Ovary (tissue), 9 donors: ENCODE measurements around the gene PPIF. TPM values are rescaled to one million over a fixed set of nuclear protein-coding genes. Genes with fewer than 3 reads are reported as not detected.

Experiments
- DNase-seq, 5 donors: peaks; one replicate each; pipeline ENCODE4 v3.0.0-alpha.2; 2019 to 2020
- H3K27ac ChIP-seq, 2 donors: fragments of 200-600 bp; one replicate each; pipeline versions ENCODE4 v1.5.1 to v1.8.0; 2019 to 2022
- H3K27me3 ChIP-seq: fragments of 200-600 bp; one replicate; pipeline ENCODE4 v1.8.0; 2022
- H3K36me3 ChIP-seq: fragments of 200-600 bp; sonication (generic); one replicate; pipeline ENCODE4 v1.5.1; 2019
- H3K4me1 ChIP-seq: one replicate; pipeline ENCODE4 v1.8.1; 2013; ENCODE audit warnings: mild to moderate bottlenecking, moderate library complexity; ENCODE audit not compliant: insufficient read depth
- H3K4me3 ChIP-seq: fragments of 200-600 bp; sonication (generic); one replicate; pipeline ENCODE4 v1.5.1; 2017
- H3K9me3 ChIP-seq, 2 donors: fragments of 200-600 bp in 1 of 2; sonication (generic) in 1 of 2; one replicate each; pipeline versions ENCODE4 v1.5.1 to v1.8.1; 2013 to 2019; ENCODE audit warnings: mild to moderate bottlenecking in 1 of 2, moderate library complexity in 1 of 2
- CTCF ChIP-seq, 3 donors: fragments of 450-650 bp in 2 of 3; fragments of 200-600 bp in 1 of 3; IDR thresholded peaks; one replicate each; pipeline versions ENCODE4 v1.5.1 to v1.8.0; 2016 to 2022; ENCODE audit warnings: antibody characterized with exemption in 3 of 3, mild to moderate bottlenecking in 1 of 3
- EP300 ChIP-seq: sonication (generic); formaldehyde crosslinking; IDR thresholded peaks from one replicate; pipeline ENCODE4 v1.6.1; 2017; ENCODE audit warnings: antibody characterized with exemption
- POLR2A ChIP-seq: fragments of 450-650 bp; IDR thresholded peaks from one replicate; pipeline ENCODE4 v1.6.1; 2017; ENCODE audit warnings: antibody characterized with exemption, mild to moderate bottlenecking, moderate library complexity
- WGBS, 3 donors: extraction: QIAGEN DNeasy Blood & Tissue Kit in 1 of 3; methylation state at CpG; one replicate each; pipeline versions ENCODE4 v1.1.5 to v1.1.7; 2013 to 2017; 5-methylcytosine and 5-hydroxymethylcytosine counted together
- intact Hi-C, 4 donors: fragments of 100-400 bp; cut with DNase I; formaldehyde crosslinking; loops; one replicate each; pipeline versions ENCODE4 v1.11.0 to v1.15.1; 2022 to 2023
- polyA plus RNA-seq, 2 donors: library from polyadenylated mRNA; stranded (reverse); fragments of 200-250 nt in 1 of 2; fragments of 350-450 nt in 1 of 2; fragmentation: Illumina TruSeq in 1 of 2; extraction: RNeasy Lipid Tissue Mini Kit (QIAGEN cat#74804) in 1 of 2; gene quantifications; one replicate each; pipeline ENCODE4 v1.2.3, GENCODE V29; 2013 to 2014
- total RNA-seq, 7 donors: library from RNA; depleted of rRNA in 2 of 7; stranded (reverse); fragments of >200 nt in 2 of 7; fragmentation: NEBNext Ultra II Directional in 3 of 7; extraction: Animal tissue kit (Norgen Biotek cat#: 25700) in 3 of 7; gene quantifications; one replicate each; pipeline versions ENCODE4 v1.1.0 to v1.2.4, GENCODE V29; 2016 to 2023
- donor health status: DM: no; HTN: no; CAD: no; lungs with moderate emphysema.
- donor health status: DM: no; HTN: no; CAD: no.
- donor health status: Bipolar disorder and iron deficiency.
- donor health status: DM: yes; HTN: yes; CAD: no.
- donor health status: DM: no; HTN: no; CAD: no.
- donor health status: DM: yes; HTN: yes; CAD: no.

The PPIF gene
- total and polyA plus RNA-seq, 9 donors = 15.5 to 64.3 (median 32.3) TPM

GRCh38 chr10:79328147-79328701, 19.0 kb upstream of the PPIF start:
- intact Hi-C loops = no loop called here
- Histone ChIP-seq H3K27me3 (no peaks in the 10 kb centered on the region), H3K27ac (no peak overlapping the region), H3K36me3 (no peaks in the 10 kb centered on the region), H3K4me3 (no peak overlapping the region), H3K9me3 (no peaks in the 10 kb centered on the region), H3K4me1 (no peaks in the 10 kb centered on the region)
- 93 to 95% (median 94%) methylated on average over 6 of the region's 6 CpGs for WGBS, 3 donors
- no peak for TF ChIP-seq POLR2A
- no peak for TF ChIP-seq CTCF (IDR thresholded peaks at IDR 0.05)
- DNase-seq = no peak

GRCh38 chr10:79328737-79329504, 18.3 kb upstream of the PPIF start:
- peak in 1 of 5 donors; percentile 13 for DNase-seq
- intact Hi-C loops = no loop called here
- Histone ChIP-seq H3K27me3 (no peaks in the 10 kb centered on the region), H3K36me3 (no peaks in the 10 kb centered on the region), H3K27ac (no peak overlapping the region), H3K9me3 (no peaks in the 10 kb centered on the region), H3K4me3 (no peak overlapping the region), H3K4me1 (no peaks in the 10 kb centered on the region)
- TF ChIP-seq EP300 (no peak), CTCF (IDR thresholded peaks at IDR 0.05) (no peak), POLR2A (no peak)
- 88 to 95% (median 94%) methylated on average over 14 of the region's 14 CpGs for WGBS, 3 donors

- 88 to 94% (median 93%) methylated on average over 9 of the region's 9 CpGs for WGBS, 3 donors
- Histone ChIP-seq H3K27me3 (no peaks in the 10 kb centered on the region), H3K27ac (no peak overlapping the region), H3K4me1 (no peaks in the 10 kb centered on the region), H3K4me3 (no peak overlapping the region), H3K36me3 (no peaks in the 10 kb centered on the region), H3K9me3 (no peaks in the 10 kb centered on the region)
- TF ChIP-seq CTCF (IDR thresholded peaks at IDR 0.05) (no peak), POLR2A (no peak), EP300 (no peak)
- DNase-seq = no peak
- intact Hi-C loops = no loop called here
Observed at GRCh38 chr10:79329529-79329928, 17.7 kb upstream of the PPIF start.

- no peak overlapping the region for H3K27ac ChIP-seq
- 91 to 95% (median 94%) methylated on average over 5 of the region's 5 CpGs for WGBS, 3 donors
- no peak overlapping the region for H3K4me3 ChIP-seq
- intact Hi-C loops = no loop called here
- peak in 1 of 5 donors; percentile 13 for DNase-seq
- H3K9me3 ChIP-seq = no peaks in the 10 kb centered on the region
- H3K36me3 ChIP-seq = no peaks in the 10 kb centered on the region
- H3K27me3 ChIP-seq = no peaks in the 10 kb centered on the region
- TF ChIP-seq EP300 = no peak
- TF ChIP-seq POLR2A = no peak
- no peak for TF ChIP-seq CTCF (IDR thresholded peaks at IDR 0.05)
- H3K4me1 ChIP-seq = peaks cover 12% of the 10 kb centered on the region
Observed at GRCh38 chr10:79331226-79331625, 16.0 kb upstream of the PPIF start.
